CD4-positive, alpha-beta T cell treated with Interleukin-10 for 1 hour (primary cell): ENCODE measurements around the gene CTNNA2.

Experiments used
- DNase-seq: peaks from one replicate; pipeline ENCODE4 v3.0.0-alpha.2; 2020

The CTNNA2 gene

DNA sequence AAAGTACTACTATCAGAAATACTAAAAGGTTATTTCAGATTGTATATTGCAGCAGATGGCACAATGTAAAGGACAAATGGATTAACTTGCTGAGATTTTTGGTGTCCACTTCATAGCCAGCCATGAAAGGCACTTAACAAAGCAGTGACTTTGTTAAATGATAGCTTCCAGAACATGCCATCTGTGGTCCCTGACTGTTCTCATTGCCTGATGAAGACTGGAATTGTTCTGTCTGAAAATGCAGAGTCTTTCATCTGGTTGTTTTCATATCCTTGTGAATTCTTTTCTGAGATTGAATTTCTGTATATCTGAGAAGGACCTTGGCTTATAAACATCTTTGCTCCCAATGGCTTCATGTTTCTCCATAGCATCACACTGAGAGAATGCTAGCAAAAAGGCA, 836.1 kb downstream of the CTNNA2 start:
- no peak for DNase-seq

GRCh38 chr2:80351231-80351630, 838.4 kb downstream of the CTNNA2 start:
- DNase-seq = no peak

DNA sequence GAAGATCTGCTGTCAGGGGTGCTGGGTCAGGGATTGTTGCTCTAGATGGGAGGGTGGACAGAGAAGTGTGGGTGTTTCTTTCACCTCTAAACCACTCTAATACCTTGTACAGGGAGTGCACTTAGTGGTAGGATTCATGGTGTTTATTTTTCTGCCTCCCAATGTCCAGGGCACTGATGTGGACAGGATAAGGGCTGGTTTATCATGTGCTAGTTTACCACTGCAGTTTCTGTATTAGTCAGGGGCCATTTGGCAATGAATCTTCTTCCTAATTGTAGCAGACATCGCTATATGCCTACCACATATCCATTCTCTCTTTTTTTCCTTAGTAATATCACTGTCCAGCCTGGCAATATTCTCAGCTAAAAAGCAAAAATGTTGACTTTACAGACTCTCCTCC, 842.0 kb downstream of the CTNNA2 start:
- no peak for DNase-seq

DNA sequence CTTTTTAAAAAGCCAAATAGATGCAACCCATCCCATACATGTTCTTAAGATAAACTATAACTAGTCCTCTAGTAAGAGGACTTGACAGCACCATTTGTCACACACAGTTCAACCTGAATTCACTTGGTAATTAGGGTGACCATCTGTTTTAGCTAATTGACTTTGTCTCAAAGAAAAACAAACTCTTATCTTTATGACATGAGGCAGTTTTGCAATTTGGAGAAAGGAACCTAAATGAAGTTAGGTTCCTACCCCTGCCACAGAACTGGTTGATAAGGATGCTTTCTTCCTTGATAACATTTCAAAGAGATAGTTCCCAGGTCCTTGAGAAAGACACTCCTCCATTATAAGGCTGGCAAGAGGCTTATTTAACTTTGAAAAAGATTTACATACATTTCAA, 849.1 kb downstream of the CTNNA2 start:
- DNase-seq = no peak

DNA sequence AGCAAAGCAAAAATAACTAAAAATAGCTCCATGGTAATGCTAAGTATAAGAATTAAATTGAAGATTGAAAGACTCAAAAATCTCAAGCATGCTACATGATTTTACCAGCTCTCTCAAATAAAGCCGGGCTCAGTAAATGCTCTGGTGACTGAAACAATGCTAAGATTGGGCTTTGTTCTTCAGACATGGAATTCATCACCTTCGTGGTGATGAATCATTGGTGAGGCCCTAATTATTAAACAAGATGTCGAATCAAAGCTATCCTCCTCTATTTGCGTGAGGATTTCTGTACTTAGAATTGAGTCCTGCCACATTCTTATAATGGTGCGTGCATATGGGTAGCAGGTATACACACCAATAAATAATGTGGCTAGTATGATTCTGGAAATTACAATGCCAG, 850.5 kb downstream of the CTNNA2 start:
- no peak for DNase-seq

- DNase-seq = no peak
These were observed 851.0 kb downstream of the CTNNA2 start for GRCh38 chr2:80363791-80364349.

GRCh38 chr2:80364524-80365212, 851.8 kb downstream of the CTNNA2 start:
- DNase-seq = no peak

- DNase-seq = no peak
These were observed 852.9 kb downstream of the CTNNA2 start for GRCh38 chr2:80365762-80366161.

- DNase-seq = no peak
These were observed 857.6 kb downstream of the CTNNA2 start for GRCh38 chr2:80370375-80371009.

DNA sequence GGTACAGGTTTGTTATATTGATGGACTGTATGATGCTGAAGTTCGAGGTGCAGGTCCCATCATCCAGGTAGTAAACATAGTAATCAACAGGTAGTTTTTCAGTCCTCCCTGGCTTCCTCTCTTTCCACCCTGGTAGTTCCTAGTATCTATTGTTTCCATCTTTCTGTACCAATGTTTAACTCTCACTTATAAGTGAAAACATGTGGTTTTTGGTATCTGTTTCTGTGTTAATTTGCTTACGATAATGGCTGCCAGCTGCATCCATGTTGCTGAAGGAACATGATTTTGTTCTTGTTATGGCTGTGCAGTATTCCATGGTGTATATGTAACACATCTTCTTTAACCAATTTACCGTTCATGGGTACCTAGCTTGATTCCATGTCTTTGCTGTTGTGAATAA, 861.3 kb downstream of the CTNNA2 start:
- DNase-seq = no peak

DNA sequence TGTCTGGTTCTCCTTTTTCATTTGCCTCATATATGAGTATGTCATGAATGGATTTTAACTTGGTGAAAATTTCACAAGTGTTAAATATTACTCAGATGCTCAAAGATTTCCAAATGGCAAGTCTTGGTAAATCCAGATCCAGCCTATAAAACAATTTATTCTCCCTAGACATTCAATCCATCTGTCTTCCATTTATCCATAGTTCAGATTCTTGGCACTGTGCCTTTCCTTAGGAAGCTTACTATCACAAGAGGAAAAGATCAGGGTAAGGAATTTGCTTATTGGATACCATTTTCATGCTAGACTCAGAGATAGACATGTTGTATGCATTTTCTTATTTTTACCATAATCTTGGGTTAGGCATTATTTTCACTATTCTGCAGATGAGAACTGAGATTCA, 864.2 kb downstream of the CTNNA2 start:
- no peak for DNase-seq

DNA sequence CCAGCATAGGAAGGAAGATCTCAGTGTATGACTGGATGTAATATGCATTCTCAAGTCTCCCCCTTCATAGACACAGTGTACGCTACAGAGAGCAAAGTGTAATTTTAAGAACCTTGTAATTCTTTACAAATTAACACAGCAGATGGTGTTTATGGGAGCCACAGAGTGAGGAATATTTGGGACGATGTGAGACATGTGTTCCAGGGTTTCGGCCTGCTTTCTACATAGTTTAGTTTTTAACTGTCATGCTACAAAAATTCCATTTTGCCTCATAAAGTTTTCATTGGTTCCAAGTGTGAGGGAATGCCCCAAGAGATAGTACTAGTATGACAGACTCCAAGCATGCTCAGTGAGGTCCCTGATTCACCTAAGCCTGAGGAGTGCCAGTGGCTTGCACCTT, 867.9 kb downstream of the CTNNA2 start:
- no peak for DNase-seq

DNA sequence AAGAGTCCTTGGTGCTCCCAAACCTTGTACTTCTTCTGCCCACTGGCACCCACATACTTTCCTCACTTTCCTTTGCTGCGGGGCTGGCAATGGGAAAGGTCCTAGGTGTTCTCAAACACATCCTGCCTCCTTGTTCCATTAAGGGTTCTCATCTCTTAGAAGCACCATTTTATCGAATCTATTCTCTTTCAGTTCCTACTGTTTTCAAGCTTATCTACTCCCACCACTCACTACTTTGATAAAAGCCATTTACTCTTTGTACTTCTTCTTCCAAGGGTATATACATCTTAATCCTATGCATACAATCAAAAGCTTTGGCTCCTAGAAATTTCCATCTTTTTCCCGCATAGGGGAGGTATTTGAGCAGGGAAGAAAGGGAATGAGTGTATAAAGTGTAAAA, 868.8 kb downstream of the CTNNA2 start:
- no peak for DNase-seq

DNA sequence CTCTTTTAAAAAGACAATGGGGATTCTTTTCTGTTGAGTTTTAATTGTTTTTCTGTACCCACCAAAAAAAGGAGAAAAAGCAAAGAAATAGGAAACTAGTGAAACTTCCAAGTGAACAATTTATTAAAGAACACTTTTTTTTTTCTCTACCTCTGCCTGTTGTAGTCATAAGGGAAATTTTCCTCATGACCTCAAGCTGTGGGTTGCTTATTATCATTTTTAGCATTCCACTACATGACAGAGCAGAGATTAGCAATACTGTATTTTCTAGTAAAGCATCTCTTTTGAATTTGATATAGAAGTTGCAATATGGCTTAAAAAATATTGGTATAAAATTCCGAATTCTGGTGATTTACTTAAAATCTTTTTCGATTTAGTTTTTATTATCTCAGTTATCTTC, 879.6 kb downstream of the CTNNA2 start:
- DNase-seq = no peak

DNA sequence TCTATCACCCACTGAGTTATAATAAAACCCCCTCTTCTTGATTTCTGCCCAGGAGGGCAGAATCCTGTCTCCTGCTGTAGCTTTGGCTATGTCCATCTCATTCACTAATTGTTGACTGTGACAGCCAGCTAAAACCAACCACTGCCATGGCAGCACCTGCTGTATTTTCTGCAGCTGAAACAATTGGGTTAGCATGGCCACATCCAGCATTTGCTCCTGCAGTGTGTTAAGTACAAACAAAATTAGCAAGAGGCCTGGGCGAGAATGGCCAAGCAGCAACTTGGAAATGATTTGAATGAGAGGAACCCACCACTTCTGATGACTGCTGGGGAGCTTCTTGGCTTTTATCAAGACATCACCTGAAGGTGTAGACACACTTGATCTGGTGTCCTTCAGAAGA, 881.1 kb downstream of the CTNNA2 start:
- no peak for DNase-seq

DNA sequence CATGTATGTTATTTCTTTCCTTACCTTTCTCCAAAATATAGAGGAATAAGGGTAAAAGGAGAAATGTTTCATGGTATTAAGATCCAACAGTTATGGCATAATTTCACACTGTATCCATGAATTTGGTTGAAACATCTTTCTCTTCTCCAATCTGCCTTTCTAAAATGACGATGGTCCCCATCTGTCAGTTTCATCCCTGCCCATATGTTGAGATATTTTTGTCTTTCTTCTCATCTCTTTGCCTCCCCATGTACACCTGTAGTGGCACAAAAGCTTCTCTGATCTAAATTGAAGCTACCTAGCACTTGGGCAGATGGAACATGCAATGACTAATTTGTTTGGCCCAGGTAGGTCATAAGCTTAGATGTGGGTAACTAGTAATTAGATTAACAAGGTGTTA, 882.4 kb downstream of the CTNNA2 start:
- no peak for DNase-seq

DNA sequence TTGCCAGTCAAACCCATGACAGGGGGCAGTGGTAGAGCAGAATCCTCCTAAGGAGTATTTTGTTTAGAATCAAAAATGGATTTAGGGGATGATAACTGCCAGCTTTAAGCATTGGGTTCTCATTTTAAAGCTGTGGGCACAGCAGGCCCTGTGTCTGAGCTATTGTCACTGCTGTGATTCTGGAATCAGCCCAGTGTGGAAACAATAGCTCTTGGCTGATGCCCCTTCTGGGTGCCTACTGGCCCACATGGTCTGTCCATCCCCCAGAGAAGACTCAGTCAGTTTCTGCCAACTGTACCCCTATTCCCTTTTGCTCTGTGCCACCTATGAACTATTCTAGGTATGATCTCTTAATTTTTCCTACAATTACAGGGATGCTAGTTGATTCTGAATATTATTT, 883.4 kb downstream of the CTNNA2 start:
- no peak for DNase-seq

GRCh38 chr2:80403081-80403480, 890.2 kb downstream of the CTNNA2 start:
- DNase-seq = no peak

- no peak for DNase-seq
These were observed 894.5 kb downstream of the CTNNA2 start for GRCh38 chr2:80407377-80407776.

GRCh38 chr2:80410346-80410745, 897.5 kb downstream of the CTNNA2 start:
- DNase-seq = no peak

DNA sequence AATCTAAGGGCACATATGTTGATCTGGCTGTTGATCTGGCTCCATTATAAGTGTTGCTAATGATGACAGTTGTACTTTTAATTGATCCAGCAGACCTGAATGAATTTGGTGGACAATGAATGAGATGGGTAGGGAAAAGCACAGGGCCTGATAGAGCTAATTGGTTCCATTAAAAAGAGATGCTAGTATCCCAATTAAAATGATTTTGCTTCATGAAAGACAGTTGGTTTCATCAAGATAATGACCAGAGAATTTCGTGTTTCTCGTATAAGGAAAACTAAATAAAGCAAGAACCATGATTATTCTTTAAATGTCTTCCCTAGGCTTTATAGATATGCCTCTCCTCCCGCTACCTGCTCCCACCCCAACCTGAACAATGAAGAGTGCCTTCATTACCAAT, 900.3 kb downstream of the CTNNA2 start:
- no peak for DNase-seq

DNA sequence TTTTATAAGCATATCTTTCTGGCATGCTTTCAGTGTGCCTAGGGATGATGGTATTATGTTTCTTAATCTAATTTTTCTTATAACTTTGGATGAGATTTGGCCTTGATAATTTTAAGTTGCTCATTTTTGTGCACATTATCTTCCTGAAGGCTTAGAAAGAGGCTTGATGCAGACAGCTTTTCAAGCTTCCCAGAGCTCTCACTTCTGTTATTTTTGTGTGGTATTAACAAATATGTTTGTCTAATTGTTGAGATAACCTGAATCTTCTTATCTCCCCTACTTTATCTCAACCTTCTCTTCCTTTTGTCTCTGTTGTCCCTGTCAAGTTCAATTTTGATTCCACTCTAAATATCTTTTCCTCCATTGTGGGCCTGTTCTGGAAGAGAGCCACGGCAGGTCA, 904.9 kb downstream of the CTNNA2 start:
- DNase-seq = no peak

- no peak for DNase-seq
These were observed 907.8 kb downstream of the CTNNA2 start for GRCh38 chr2:80420530-80421208.

- DNase-seq = no peak
These were observed 916.4 kb downstream of the CTNNA2 start for GRCh38 chr2:80429251-80429650.
